Hindlimb muscle (tissue), 1 donor: ENCODE measurements around the gene PTPRC. TPM values are rescaled to one million over a fixed set of nuclear protein-coding genes. Genes with fewer than 3 reads are reported as not detected.

Experiments used
- DNase-seq: peaks from one replicate; pipeline ENCODE4 v3.0.0-alpha.2; 2013
- polyA plus RNA-seq: library from polyadenylated mRNA; unstranded; fragments of 120-200 nt; gene quantifications from one replicate; pipeline ENCODE4 v1.2.1, GENCODE V29; 2013; ENCODE audit not compliant: insufficient read length

The PTPRC gene
- polyA plus RNA-seq, 1 donor: 6.9 TPM

DNA sequence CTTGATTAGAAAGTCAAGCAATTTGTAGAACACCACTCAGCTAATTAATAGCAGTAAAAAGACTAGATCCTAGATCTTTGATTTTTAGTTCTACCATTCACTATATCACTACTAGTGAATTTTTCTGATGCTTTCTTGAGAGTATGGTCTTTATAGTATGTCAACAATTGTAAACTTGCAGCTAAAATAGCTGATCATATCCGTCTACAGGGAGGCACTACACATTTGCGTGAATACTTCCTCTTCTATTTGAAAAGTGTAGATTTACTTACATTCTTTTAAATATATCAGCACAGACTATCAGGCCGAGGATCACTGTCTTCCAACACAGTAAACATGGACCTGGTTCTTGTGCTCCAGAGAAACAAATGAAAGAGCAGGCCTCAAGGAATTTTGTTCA, 18.6 kb upstream of the PTPRC start:
- no peak for DNase-seq

DNA sequence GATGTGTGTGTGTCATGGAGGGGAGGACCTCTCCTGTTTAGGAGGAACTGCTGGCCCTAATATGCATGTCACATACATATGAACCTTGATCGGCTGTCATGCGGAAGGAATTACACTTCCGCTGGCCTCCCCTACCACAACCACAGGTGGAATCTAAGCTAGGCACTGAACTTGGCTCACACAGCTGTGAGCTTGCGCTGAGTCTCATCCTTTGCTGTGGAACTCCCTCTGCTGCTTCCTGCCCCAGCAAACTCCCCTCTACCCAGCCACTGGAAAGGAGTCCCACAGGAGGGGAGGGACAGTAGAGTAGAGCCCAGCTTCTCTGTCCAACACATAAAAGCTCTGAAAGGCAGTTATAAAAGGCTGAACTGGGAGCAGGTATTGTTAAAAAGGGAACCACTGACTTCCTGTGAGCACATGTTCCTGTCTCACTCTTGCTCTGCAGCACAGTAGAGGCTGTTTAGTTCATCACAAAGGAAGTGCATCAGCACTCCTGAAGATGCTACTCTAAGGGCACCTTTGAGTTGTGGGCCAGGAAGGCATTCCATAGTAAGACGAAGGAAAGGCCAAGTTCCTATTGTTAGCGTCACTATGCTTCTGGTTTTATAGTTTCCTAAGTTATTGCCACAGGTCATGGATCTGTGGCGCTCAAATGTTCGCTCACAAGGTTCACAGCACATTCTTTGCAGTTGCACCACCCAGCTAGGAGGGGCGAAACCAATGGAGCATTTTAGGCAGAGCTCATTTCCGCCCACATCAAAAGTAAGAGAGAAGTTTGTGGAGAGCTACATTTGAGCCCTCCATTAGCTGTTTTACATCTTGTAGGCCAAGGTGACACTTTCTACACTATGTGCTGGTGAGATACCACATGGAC, 17.7 kb upstream of the PTPRC start:
- no peak for DNase-seq

DNA sequence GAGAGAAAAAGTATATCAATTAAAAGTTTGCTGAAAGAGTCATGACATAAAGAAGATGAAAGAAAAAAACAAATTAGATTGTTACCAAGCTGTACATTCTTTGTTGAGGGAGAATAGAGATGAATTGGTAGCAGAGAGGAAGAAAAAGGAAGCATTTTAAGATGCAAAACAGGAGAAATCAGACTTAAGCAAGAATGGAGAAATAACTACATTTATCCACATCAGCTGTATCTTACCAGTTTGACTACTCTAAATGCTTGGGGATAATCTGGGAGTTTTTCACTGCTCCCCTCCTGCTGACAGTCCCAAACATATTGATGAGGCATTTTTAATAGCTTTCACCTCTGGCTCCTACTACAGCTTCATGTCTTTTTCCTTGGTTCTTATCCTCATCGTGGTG, 16.8 kb upstream of the PTPRC start:
- DNase-seq: no peak

DNA sequence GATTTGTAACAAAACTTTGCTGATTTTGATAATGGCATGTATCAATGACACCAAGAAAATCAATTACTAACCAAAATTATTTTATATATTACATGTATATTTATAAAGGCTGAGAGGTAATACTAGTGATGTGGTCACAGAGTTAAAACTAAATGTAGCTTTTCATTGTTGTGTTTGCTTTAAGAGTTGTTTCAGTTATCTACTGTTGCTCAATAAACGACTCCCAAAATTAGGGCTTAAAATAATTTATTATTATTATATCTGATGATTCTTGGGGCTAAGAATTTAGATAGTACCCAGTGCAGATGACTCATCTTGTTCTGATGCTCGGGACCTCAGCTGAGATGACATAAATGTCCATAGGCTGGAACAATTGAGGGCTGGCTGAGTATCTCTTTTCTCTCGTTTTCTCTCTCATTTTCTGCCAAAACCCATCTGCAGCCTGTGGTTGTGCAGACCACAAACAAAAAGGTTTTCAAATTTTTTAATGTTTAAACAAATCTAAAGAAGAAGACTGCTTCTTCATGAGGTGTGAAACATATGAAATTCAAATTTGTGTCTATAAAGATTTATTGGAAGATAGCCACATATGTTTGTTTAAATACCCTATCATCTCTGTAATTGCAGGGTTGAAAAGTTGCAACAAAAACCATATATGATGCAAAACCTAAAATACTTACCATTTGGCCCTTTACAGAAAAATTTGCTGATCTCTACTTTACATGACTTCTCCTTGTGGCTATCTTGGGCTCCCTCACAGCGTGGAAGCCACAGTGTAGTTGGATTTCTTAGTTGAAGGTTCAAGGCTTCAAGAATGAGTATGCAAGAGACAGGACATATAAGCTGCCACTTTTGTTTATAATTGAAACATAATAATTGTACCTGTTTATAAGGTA, 14.8 kb upstream of the PTPRC start:
- no peak for DNase-seq

DNA sequence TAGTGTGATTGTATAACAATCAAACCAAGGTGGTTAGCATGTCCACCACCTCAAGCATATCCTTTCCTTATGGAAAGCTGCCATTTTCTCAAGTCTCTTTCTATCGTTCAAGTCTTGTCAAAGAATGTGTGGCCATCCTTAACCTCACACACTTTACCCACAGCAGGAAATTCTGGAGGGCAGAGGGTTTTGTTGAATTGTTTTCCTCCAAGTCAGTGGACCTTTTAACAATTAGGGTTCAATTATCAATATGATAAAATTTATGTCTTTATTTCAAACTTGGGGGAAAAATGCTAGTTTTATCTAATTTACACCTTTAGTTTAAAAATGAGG, 14.2 kb upstream of the PTPRC start:
- DNase-seq: no peak

DNA sequence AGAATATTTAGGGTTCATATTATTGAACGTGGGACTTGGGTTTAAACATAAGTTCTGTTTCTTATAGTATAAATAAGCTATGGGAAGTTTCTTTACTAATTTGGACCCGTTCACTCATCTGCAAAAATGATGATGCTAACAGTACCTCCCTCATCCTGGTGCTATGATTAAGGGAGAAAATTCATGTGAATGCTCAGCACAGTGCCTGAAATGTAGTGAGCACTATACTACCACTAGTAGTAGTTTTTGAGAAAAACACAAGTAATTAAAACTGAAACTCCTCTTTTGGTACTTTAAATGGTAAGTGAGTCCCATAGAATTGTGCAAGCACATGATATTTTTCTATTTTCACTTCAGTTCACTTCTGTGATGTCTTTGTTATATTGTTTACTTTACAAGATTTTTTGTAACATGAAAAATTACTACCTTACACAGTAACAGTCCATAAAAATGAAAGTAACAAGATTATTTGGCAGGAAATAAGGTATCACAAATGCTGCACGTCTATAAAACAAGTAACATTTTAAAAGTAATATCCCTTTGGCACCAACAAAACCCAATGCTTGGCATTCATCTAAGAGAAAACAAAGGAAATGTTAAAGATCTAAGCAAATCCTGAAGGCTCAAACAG, 11.3 kb upstream of the PTPRC start:
- DNase-seq: no peak

DNA sequence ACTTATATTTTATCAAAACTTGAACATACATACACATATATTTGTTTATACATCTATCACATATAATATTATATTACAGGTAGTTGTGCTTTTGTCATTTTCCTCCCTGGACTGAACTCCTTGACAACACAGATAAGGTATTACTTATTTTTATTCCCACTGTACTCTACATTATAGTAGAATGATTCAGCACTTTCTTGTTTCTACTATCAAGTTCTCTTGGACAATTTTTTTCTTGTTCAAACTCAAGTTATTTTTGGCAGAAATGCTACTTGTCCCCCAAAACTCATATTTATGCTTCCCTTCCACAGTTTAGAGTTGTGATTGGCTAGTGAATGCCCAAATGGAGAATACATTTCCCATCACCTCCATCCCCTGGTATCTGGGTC, 10.8 kb upstream of the PTPRC start:
- DNase-seq: no peak

DNA sequence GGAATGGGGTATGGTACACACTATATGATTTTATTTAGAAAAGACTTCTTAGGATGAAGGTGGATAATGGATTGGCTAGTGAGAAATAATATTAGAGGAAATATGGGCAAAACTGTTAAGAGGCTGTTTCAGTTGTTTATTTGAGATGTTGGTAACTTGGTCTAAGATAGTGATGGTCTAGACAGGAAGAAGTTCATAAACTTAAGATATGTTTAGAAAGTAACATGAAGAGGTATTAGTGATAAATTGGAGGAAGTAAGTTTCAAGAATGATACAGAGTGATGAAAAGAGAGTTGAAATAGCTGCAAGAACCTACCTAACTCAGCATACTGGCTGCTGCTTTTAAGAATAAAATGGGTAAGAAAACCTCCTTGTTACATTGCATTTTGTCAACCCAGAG, 9.2 kb upstream of the PTPRC start:
- DNase-seq: no peak

DNA sequence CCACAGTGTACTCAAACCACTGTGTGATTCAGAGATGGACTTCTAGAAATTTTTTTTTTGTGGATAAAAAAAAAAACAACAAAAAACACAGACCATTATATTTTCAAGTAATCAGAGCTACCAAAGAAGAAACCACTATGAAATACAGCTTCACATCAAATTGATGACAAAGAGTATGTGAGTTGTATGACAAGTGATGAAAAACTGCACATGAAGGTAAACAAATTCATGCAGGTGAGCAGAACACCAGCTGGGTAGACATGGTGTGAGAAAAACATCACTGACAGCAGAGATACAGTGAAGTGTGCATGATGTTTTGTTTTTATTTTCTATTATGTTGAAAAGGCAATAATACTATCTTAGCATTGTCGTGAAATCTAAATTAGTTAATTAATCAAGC, 8.0 kb upstream of the PTPRC start:
- no peak for DNase-seq

DNA sequence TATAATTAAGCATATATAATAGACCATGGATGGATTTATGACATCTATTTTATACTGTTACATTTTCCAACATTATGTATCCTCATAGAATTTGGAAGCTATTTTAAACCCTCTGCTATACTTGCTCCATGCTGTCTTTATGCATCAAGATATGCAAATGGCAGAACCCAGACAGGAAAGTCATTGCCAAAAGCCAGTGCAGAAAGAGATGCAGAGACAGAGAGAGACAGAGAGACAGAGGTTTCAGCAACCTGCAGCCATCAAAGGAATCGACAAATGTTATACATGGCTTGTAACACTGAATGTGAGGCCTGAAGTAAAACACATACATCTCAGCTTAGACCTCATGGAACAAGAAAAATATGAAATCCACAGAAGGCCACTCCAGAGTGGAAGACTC, 7.5 kb upstream of the PTPRC start:
- DNase-seq: no peak

DNA sequence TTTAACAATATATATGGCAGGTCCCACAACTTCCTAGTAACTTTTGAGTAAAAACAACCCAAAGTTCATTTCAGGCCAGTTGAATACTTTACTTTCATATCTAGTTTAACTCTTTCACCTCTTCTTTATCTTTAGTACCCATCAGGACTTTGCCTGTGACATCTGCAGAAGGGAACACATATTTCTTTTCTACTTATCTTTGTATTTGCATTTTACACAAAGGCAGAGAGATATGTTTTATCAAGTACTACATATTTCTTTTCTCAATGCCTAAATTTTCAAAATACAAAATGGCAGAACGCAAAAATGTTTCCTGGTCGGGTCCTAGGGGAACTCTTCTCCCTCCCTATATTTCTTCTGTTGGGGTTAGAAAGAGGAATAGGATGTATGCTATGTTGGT, 6.8 kb upstream of the PTPRC start:
- DNase-seq: no peak

DNA sequence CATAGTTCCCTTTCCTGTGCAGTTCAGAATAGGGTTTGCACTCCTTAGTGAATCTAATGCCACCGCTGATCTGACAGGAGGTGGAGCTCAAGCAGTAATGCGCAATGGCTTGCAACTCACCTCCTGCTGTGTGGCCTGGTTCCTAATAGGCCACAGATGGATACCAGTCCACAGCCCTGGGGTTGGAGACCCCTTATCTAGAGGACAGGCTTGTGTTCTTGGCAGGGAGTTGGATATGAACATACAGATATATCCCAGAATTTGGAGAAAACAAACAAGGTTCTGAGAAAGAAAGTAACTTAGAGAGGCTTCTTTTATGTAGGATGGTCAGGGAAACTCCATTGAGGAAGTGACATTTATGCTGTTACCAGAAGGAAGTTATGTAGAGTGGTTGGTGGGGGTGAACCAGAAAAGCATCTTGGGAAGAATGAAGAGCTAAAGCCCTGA, 5.1 kb upstream of the PTPRC start:
- DNase-seq: no peak

DNA sequence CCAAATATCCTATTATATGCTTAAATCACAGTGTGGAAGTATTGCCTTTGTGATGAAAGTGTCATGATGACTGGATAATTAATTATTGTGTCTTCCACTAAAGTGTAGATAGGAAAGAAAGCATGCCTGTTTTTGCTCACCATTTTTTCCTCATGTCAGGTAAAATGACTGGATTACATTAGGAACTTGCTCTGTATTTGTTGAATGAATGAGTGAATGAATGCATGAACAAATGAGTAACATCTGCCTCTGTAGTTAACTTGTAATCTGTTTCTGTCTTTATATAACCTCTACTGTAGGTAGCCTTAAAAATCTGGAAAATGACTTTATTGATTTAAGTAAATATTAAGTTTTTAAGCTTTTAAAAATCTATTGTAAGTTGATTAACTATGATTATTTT, 2.9 kb upstream of the PTPRC start:
- DNase-seq: no peak

DNA sequence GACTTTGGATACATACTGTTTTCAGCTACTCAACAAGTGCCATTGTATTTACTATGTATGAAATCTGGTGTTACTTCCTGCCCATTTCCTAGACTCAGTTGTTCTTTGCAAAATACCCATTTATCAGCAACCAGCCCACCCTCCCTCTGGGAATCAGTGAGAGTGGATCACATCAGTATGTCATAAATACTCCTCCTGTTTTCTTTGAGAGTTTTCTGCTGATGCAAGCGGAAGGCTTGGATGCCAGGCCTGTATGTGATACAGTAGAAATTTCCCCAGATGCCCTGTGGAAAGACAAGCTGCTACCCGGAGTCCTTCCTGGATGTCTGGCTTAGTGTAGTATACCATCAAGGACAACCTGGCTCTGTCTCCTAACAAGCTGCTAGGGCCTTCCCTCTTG, 2.4 kb upstream of the PTPRC start:
- no peak for DNase-seq

DNA sequence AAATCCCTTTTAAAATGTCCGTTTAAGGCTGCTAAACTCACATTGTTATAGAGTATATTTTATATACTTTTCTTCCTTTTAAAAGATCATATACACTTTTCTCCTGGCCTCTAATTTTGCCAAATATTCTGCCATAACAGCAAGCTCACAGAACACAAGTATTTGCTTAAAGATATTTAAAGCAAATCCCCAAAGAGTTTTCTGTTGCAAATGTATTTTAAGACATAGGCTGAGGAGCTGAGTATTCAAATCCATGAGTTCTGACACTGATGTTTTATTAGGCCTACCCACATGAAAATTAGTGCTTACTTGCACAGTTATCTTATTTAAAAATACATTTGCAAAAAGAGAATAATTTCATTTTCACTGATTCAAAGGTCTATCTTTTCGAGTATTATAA, 1.7 kb upstream of the PTPRC start:
- DNase-seq: no peak

DNA sequence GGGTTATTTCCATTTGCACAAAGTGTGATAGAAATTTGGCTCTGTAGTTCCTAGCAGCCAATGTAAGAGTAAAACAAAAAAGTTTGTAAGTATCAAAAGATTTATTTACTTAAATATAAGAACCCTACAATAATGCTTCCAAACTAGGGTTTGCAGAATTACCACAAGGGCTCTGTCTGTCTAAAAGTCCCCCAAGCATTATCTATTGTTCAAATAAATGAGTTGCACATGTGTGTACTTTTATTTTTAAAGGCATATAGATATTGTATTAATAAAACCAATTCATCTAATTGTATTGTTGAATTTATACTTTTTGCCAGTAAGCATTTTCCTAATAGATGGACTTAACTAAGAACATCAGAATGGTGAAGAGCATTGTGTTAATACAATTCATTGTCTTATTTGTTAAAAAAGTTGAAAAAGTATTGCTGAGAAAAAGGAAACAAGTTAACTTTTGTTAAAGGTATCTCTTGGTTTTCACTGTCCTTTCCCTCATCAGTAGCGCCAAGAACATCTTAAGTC, 863 bp upstream of the PTPRC start:
- no peak for DNase-seq

DNA sequence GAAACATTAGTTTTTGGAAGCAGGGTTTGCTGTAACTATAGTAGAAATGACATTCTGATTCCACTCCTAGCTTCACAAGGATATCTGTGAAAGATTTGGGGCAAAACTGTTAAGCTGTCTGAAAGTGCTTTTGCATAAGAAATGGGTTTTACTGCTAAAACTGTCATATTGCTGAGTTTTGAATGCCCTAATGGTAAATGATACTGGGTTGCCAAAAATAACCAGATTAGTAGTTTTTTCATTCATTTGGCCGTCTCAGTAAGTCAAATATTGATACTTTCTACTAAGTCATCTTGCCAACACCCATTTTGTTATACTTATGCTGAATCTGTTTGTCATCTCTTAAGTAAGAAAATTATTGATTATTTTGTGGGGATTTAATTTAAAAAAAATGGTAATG, 399 bp upstream of the PTPRC start:
- DNase-seq: no peak

DNA sequence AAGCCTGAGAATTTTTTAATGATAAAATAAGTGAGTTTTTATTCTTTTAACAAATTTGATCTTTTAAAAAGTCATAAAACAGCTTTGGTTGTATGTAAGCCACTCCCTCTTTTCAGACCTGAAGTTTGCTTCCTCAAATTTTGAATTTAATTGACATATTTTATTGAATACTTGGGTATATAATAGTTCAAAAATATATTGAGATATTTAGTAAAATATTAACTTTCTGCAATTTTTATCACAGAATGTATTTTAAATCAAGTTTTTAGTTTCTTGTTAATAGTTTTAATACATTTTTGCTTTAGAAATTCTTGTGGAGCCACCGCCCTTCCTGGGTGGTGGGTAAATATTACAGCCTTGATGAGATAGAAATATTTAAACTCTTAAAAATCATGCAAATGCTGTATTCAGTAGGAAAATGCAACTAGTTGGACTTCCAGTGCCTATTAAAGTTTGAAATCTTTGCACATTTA, 867 bp downstream of the PTPRC start:
- no peak for DNase-seq

DNA sequence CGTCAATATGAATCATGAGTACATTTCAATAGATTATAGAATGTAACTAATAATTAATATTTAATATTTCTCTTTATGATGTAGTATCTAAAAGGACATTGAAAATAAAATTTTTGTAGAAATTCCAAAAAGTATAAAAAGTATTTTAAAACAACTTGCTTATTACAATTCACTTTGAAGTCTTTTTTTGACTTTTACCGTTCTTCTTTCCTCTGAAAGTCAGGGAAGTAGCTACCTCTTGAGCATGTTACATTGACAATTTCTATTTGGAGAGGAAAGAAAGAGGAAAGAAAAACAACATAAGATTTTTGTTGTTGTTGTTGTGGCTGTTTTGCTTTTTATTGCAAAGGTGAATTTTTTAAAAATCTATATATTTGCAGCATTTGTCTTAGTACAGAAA, 1.3 kb downstream of the PTPRC start:
- DNase-seq: no peak

DNA sequence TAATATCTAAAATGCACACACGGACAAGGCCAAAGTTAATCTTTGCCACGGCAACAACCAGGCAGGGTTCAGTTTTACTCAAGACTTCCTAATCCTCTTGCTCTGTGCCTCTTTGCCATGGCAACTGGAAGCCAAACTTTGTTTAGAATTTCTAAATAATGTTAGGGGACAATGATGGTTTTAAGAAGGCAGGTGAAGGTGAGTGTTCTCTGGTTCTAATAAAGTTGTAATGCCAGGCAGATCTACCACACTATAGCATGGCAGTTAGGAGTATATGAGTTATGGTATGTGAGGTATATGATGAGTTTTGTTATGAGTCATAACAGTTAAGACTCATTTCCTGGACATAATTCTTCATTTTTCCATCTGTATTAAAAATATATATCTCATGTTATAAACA, 2.7 kb downstream of the PTPRC start:
- no peak for DNase-seq

DNA sequence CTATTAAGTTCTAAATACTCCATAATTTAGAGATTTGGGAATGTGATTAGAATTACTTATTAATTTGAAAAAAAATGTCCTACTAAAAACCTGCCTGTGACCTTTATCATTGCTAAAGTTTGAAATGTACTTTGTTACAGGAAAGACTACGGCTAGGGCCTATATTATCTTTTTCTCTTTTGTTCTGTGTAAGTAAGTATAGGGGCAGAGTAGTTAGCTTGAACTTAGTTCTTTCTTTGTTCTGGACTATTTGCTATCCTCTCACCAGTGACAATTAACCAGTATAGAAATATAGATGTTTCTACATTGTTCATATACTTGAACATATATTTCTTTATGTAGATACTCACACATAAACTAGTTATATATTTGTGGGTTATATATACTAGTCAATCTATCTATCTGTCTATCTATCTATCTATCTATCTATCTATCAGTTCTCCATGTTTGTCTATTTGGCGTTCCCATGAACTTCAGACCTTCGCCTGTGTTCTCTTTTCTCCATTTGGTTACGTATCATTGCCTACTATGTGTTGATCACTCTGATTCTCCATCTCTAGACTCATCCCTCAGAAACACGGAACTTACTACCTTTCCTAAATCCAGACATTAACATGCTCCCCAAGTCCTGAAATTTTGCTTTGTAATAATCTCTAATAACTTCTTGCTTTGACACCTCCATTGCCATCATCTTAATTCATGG, 3.3 kb downstream of the PTPRC start:
- DNase-seq: no peak

DNA sequence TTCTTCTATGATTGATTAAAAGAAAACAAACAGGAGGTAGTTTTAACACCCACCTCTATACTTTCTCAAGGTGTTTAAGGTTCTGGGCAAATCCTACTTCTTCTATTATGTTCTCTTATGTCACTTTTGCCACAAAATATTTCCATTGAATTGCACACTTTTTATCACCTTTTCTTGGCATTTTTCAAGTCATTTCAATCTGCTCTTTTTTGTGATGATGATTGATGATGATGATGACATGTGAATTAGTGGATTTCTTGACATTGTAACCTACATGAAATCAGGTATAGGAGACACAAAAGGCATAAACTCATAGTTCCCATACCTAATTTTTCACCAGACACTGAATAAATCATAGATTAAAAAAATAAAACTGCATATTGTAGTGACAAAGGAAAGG, 4.1 kb downstream of the PTPRC start:
- no peak for DNase-seq

DNA sequence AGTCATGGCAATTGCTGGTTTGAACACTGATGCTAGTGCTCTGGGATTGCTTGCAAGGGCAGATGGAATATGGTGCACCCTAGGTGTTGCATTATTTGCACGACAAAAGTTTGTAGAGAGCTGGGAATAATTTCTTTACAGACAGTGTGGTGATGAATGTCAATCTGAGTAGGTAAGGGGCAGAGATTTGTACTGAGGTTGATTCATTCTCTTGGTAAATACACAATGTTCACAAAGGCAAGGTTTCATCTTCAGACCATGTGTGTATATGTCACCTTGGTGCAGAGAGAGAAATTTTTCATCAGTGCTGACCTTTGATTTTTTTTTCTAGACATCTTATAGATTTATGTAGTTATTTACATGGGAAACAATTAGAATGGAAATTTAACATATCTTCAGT, 5.0 kb downstream of the PTPRC start:
- DNase-seq: no peak
